Heart left ventricle (tissue), 13 donors: ENCODE measurements around the gene MGAT3.
A peak's percentile ranks its signal among the peaks of the same experiment; 100 is the strongest.

ENCODE experiments used
- POLR2A ChIP-seq, 2 donors: fragments of 450-650 bp; IDR thresholded peaks; one replicate each; pipeline ENCODE4 v1.6.1; 2017; ENCODE audit warnings: antibody characterized with exemption in 2 of 2, mild to moderate bottlenecking in 2 of 2, moderate library complexity in 2 of 2
- TF ChIP-seq, protein P1 (sequence below), 12 donors: fragments of 200-600 bp; sonication (generic) in 4 of 12; IDR thresholded peaks; one replicate each; pipeline versions ENCODE4 v1.5.0 to v1.8.0; 2018 to 2022; ENCODE audit warnings: antibody characterized with exemption in 12 of 12, mild to moderate bottlenecking in 5 of 12
- donor health status: ischemic (EF 13 %, LVEDD 7.1; RV severe dilation, severe dysfunction).
- donor health status: DM: no; HTN: yes; CAD: no.
- donor health status: DM: no; HTN: no; CAD: no.
- donor health status: ischemic (EF 25% LVEDD 6.9; RV normal size, moderate dysfunction).
- donor health status: ischemic (EF 25% LVEDD 5.7; RV mildly dilated, moderate dysfunction).
- donor health status: ischemic (EF 35%, LVEDD 5.7; RV mildly dilated, moderate dysfunction).
- donor health status: nonischemic (EF 11% LVEDD 7.7; RV severe dilation, severe dysfunction).
- donor health status: DM: yes; HTN: yes; CAD: no.
- donor health status: PGD.
- donor health status: ischemic (EF 29% LVEDD 5.4; RV normal size, mild dysfunction).
- donor health status: nonischemic (EF 23%, LVEDD 6.1; RV moderate dilation, normal function).

DNA sequence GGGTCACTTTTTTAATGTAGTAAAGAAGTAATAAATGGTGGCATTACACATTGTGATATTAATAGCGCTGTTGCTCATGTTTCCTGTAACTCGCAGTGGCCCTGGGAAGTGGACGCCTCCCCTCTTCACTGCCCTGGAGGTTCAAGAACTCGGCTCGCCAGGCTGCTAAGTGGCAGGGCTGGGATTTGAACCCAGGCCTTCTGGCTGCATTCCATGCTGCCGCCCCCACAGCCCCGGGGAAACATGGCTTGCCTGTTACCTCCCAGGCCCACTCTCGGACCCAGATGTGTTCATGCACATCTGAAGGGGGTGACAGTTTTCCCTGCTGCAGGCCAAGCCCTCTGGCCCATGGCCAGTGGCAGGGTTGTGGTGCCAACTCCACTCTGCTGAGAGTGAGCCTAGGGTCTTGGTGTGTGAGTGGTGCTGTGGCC, 25.0 kb upstream of the MGAT3 start:
- TF ChIP-seq, protein P1, sequence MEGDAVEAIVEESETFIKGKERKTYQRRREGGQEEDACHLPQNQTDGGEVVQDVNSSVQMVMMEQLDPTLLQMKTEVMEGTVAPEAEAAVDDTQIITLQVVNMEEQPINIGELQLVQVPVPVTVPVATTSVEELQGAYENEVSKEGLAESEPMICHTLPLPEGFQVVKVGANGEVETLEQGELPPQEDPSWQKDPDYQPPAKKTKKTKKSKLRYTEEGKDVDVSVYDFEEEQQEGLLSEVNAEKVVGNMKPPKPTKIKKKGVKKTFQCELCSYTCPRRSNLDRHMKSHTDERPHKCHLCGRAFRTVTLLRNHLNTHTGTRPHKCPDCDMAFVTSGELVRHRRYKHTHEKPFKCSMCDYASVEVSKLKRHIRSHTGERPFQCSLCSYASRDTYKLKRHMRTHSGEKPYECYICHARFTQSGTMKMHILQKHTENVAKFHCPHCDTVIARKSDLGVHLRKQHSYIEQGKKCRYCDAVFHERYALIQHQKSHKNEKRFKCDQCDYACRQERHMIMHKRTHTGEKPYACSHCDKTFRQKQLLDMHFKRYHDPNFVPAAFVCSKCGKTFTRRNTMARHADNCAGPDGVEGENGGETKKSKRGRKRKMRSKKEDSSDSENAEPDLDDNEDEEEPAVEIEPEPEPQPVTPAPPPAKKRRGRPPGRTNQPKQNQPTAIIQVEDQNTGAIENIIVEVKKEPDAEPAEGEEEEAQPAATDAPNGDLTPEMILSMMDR (IDR thresholded peaks at IDR 0.05): no peak
- TF ChIP-seq POLR2A (IDR thresholded peaks at IDR 0.05): peak in 1 of 2 donors; percentile 11
